ENCODE data around the gene OXER1.

The OXER1 gene

GRCh38 chr2:42800981-42801380 is 37.0 kb upstream of the OXER1 start (continued):
- no peak for TF ChIP-seq ZNF23 (tag by site-specific recombination; IDR thresholded peaks at IDR 0.05; ENCODE audit: borderline replicate concordance)

GRCh38 chr2:42800461-42800962 is 36.6 kb upstream of the OXER1 start:
- TF ChIP-seq ZNF48 (tag by site-specific recombination; IDR thresholded peaks at IDR 0.05) (no peak), OSR2 (tag by site-specific recombination; IDR thresholded peaks at IDR 0.05) (no peak), KLF9 (tag by site-specific recombination; IDR thresholded peaks at IDR 0.05; ENCODE audit: low read depth) (no peak)
- Histone ChIP-seq H3K4me1 (ENCODE audit: control insufficient read depth, insufficient read depth, low read length) (no peaks in the 10 kb centered on the region), H3K4me3 (ENCODE audit: low read depth, low read length) (no peak overlapping the region), H3K9me3 (ENCODE audit: control insufficient read depth, insufficient read depth, low read depth, low read length) (no peaks in the 10 kb centered on the region), H3K27ac (ENCODE audit: extremely low read depth, low read depth, low read length) (no peak overlapping the region), H3K36me3 (ENCODE audit: control insufficient read depth in 2 of 2, insufficient read depth in 1 of 2, low read length in 2 of 2) (no peaks in the 10 kb centered on the region)
- ChIA-PET CTCF (interaction anchor here (0.6 to 1.3 kb wide), 4 partner anchors 9 to 561 kb away, joined by 3 to 6 read pairs (median 4); no protein-coding TSS in a partner anchor), POLR2A (interaction anchor here (0.6 to 1.3 kb wide), 3 partner anchors 10 to 442 kb away, joined by 3 to 5 read pairs (median 3); no protein-coding TSS in a partner anchor)

GRCh38 chr2:42799881-42800280 is 35.9 kb upstream of the OXER1 start:
- no peaks in the 10 kb centered on the region for H3K4me1 ChIP-seq (ENCODE audit: control insufficient read depth, insufficient read depth, low read length)
- ChIA-PET POLR2A (interaction anchor here (1.3 kb wide), 1 partner anchor 11 kb away, joined by 5 read pairs; no protein-coding TSS in a partner anchor), CTCF (interaction anchor here (0.5 to 1.3 kb wide), 3 partner anchors 415 to 933 kb away, joined by 3 to 6 read pairs (median 4); no protein-coding TSS in a partner anchor)
- H3K36me3 ChIP-seq (ENCODE audit: control insufficient read depth in 2 of 2, insufficient read depth in 1 of 2, low read length in 2 of 2), result no peaks in the 10 kb centered on the region
- TF ChIP-seq TRIM28 (IDR thresholded peaks at IDR 0.05; ENCODE audit: borderline replicate concordance, low read length), result no peak
- no peak for TF ChIP-seq ZNF280C (tag by site-specific recombination; IDR thresholded peaks at IDR 0.05)
- TF ChIP-seq GLI2 (tag by site-specific recombination; IDR thresholded peaks at IDR 0.05; ENCODE audit: borderline replicate concordance, low read depth), result no peak
- no peak for TF ChIP-seq PBX3 (CRISPR knock-in tag; IDR thresholded peaks at IDR 0.05)
- TF ChIP-seq ZNF837 (tag by site-specific recombination; IDR thresholded peaks at IDR 0.05), result no peak
- TF ChIP-seq ZNF704 (tag by site-specific recombination; IDR thresholded peaks at IDR 0.05), result no peak
- TF ChIP-seq ZNF184 (tag by site-specific recombination; IDR thresholded peaks at IDR 0.05), result no peak
- no peak for TF ChIP-seq ZNF580 (tag by site-specific recombination; IDR thresholded peaks at IDR 0.05)
- no peak for TF ChIP-seq WT1 (tag by site-specific recombination; IDR thresholded peaks at IDR 0.05)
- TF ChIP-seq ZFP37 (tag by site-specific recombination; IDR thresholded peaks at IDR 0.05), result no peak
- TF ChIP-seq ZNF155 (tag by site-specific recombination; IDR thresholded peaks at IDR 0.05), result no peak
- TF ChIP-seq SCRT1 (tag by site-specific recombination; IDR thresholded peaks at IDR 0.05; ENCODE audit: borderline replicate concordance), result no peak
- no peak for TF ChIP-seq ZNF623 (tag by site-specific recombination; IDR thresholded peaks at IDR 0.05)
- TF ChIP-seq ZNF138 (tag by site-specific recombination; IDR thresholded peaks at IDR 0.05; ENCODE audit: borderline replicate concordance), result no peak
- no peak for TF ChIP-seq ZNF10 (tag by site-specific recombination; IDR thresholded peaks at IDR 0.05)
- TF ChIP-seq PRDM6 (tag by site-specific recombination; IDR thresholded peaks at IDR 0.05), result no peak
- H3K4me3 ChIP-seq (ENCODE audit: low read depth, low read length), result no peak overlapping the region
- H3K9me3 ChIP-seq (ENCODE audit: control insufficient read depth, insufficient read depth, low read depth, low read length), result no peaks in the 10 kb centered on the region
- H3K27ac ChIP-seq (ENCODE audit: extremely low read depth, low read depth, low read length), result no peak overlapping the region

All from HEK293 (cell line).